HG02763 (cell line): ENCODE results near the gene AADACL3.
"Not testable (repeated sequence)": the region's sequence is repeated elsewhere in the genome, so short reads cannot be mapped to it uniquely, and the experiment has no call there.

Experiments used
- ATAC-seq: cut with Tn5 transposase; IDR thresholded peaks from one replicate; pipeline ENCODE4 v1.9.1; 2021; ENCODE audit warnings: mild to moderate bottlenecking, moderate library complexity; ENCODE audit not compliant: unreplicated experiment

The AADACL3 gene

GRCh38 chr1:12715896-12716437 lies at the start of gene AADACL3:
Gene AADACL3 (plus strand): TSS chr1:12716110. CDS start chr1:12716177, 67 bp downstream.
- no peak for ATAC-seq

GRCh38 chr1:12666141-12666735 lies 49.7 kb upstream of the AADACL3 start:
- no peak for ATAC-seq

GRCh38 chr1:12669529-12670068 lies 46.3 kb upstream of the AADACL3 start:
- no peak for ATAC-seq

GRCh38 chr1:12674358-12674757 lies 41.6 kb upstream of the AADACL3 start:
- ATAC-seq, result no peak

GRCh38 chr1:12676122-12676521 lies 39.8 kb upstream of the AADACL3 start:
- not testable (repeated sequence) for ATAC-seq

GRCh38 chr1:12677565-12677964 lies 38.3 kb upstream of the AADACL3 start:
- no peak for ATAC-seq

GRCh38 chr1:12678350-12678749 lies 37.6 kb upstream of the AADACL3 start:
- no peak for ATAC-seq

GRCh38 chr1:12678820-12679219 lies 37.1 kb upstream of the AADACL3 start:
- no peak for ATAC-seq

- ATAC-seq, result no peak
Measured at GRCh38 chr1:12690156-12690555, 25.8 kb upstream of the AADACL3 start.

- no peak for ATAC-seq
Measured at GRCh38 chr1:12692967-12693782, 22.7 kb upstream of the AADACL3 start.

- ATAC-seq, result no peak
Measured at GRCh38 chr1:12696658-12697057, 19.3 kb upstream of the AADACL3 start.

- ATAC-seq, result no peak
Measured at GRCh38 chr1:12697397-12697796, 18.5 kb upstream of the AADACL3 start.

GRCh38 chr1:12703821-12704451 lies 12.0 kb upstream of the AADACL3 start:
- ATAC-seq, result no peak

- no peak for ATAC-seq
Measured at GRCh38 chr1:12706061-12706460, 9.8 kb upstream of the AADACL3 start.

- ATAC-seq, result no peak
Measured at GRCh38 chr1:12708396-12709090, 7.4 kb upstream of the AADACL3 start.

- no peak for ATAC-seq
Measured at GRCh38 chr1:12709091-12709491, 6.8 kb upstream of the AADACL3 start.

GRCh38 chr1:12709696-12710095 lies 6.2 kb upstream of the AADACL3 start:
- no peak for ATAC-seq

GRCh38 chr1:12711536-12711935 lies 4.4 kb upstream of the AADACL3 start:
- no peak for ATAC-seq

GRCh38 chr1:12712076-12712475 lies 3.8 kb upstream of the AADACL3 start:
- no peak for ATAC-seq

GRCh38 chr1:12712929-12713328 lies 3.0 kb upstream of the AADACL3 start:
- no peak for ATAC-seq

GRCh38 chr1:12713651-12714050 lies 2.3 kb upstream of the AADACL3 start:
- not testable (repeated sequence) for ATAC-seq
